PC-9 (cell line): ENCODE results near the gene CHMP1B. TPM values are rescaled to one million over a fixed set of nuclear protein-coding genes. Genes with fewer than 3 reads are reported as not detected.

Experiments
- BruUV-seq: library from RNA; stranded (reverse); fragments of 400-500 nt; replicated peaks from 2 replicates; lab custom pipeline; 2021; lab: Mats Ljungman, UMichigan
- CTCF ChIA-PET: fragments of 300-600 bp; sonication (Branson Sonifier 250); formaldehyde crosslinking; loops from one replicate; lab custom pipeline; 2022; ENCODE audit warnings: antibody characterized with exemption; lab: Charles Lee
- POLR2A ChIA-PET: fragments of 300-600 bp; sonication (Branson Sonifier 250); formaldehyde crosslinking; loops from one replicate; lab custom pipeline; 2022; ENCODE audit warnings: antibody characterized with exemption; ENCODE audit not compliant: unreplicated experiment; lab: Charles Lee
- DNase-seq, 2 experiments: peaks; one replicate each; pipeline versions ENCODE4 v3.0.0 to v3.0.0-alpha.2; 2015 to 2022; ENCODE audit warnings: mixed read lengths in 1 of 2
- H2AFZ ChIP-seq: fragments of 200-600 bp; sonication (generic); 2 replicates; pipeline ENCODE4 v1.8.1; 2017; ENCODE audit warnings: antibody characterized with exemption
- H3F3A ChIP-seq: fragments of 200-600 bp; sonication (generic); 2 replicates; pipeline ENCODE4 v1.8.1; 2017; ENCODE audit warnings: antibody characterized with exemption, mild to moderate bottlenecking, low read depth; ENCODE audit not compliant: insufficient read depth
- H3K27ac ChIP-seq: fragments of 200-600 bp; sonication (generic); 2 replicates; pipeline ENCODE4 v1.6.1; 2016; ENCODE audit warnings: mixed run types
- H3K27me3 ChIP-seq: fragments of 200-600 bp; sonication (generic); 2 replicates; pipeline ENCODE4 v1.6.1; 2016; ENCODE audit warnings: low read depth, mixed run types; ENCODE audit not compliant: insufficient read depth
- H3K36me3 ChIP-seq: fragments of 200-600 bp; sonication (generic); 2 replicates; pipeline ENCODE4 v1.6.1; 2016; ENCODE audit warnings: low read depth, mixed run types
- H3K4me1 ChIP-seq: fragments of 200-600 bp; sonication (generic); replicated peaks from 2 replicates; pipeline ENCODE4 v1.6.1; 2016; ENCODE audit warnings: mixed run types; ENCODE audit not compliant: insufficient read depth
- H3K4me2 ChIP-seq: fragments of 200-600 bp; sonication (generic); 2 replicates; pipeline ENCODE4 v1.6.1; 2017; ENCODE audit warnings: mixed run types
- H3K4me3 ChIP-seq: fragments of 200-600 bp; sonication (generic); 2 replicates; pipeline ENCODE4 v1.6.1; 2016; ENCODE audit warnings: mixed run types
- H3K79me2 ChIP-seq: fragments of 200-600 bp; sonication (generic); 2 replicates; pipeline ENCODE4 v1.6.1; 2017; ENCODE audit warnings: low read depth, mixed run types
- H3K9me2 ChIP-seq: fragments of 200-600 bp; sonication (generic); 2 replicates; pipeline ENCODE4 v1.8.1; 2017; ENCODE audit warnings: mild to moderate bottlenecking; ENCODE audit not compliant: insufficient read depth
- H3K9me3 ChIP-seq: fragments of 200-600 bp; sonication (generic); 2 replicates; pipeline ENCODE4 v1.8.1; 2016; ENCODE audit warnings: low read depth; ENCODE audit not compliant: insufficient read depth
- H4K20me1 ChIP-seq: fragments of 200-600 bp; sonication (generic); 2 replicates; pipeline ENCODE4 v1.8.1; 2017; ENCODE audit not compliant: insufficient read depth
- EZH2 ChIP-seq: fragments of 200-600 bp; sonication (generic); IDR thresholded peaks from 2 replicates; pipeline ENCODE4 v1.8.0; 2017; ENCODE audit warnings: antibody characterized with exemption, low read depth
- intact Hi-C: fragments of 100-400 bp; cut with micrococcal nuclease; formaldehyde crosslinking; loops from one replicate; pipeline ENCODE4 v1.10.0; 2022; ENCODE audit not compliant: unreplicated experiment
- total RNA-seq: library from RNA; stranded (reverse); gene quantifications from 2 replicates; pipeline ENCODE4 v1.2.3, GENCODE V29; 2021
- TF ChIP-seq, protein P1 (sequence below): fragments of 200-600 bp; sonication (generic); conservative IDR thresholded peaks from 2 replicates; pipeline ENCODE4 v1.6.1; 2017; ENCODE audit warnings: mixed run types, antibody characterized with exemption, mild to moderate bottlenecking, moderate library complexity

Gene CHMP1B
- total RNA-seq, 1 experiment from 2014 or later, result 68.0 TPM

DNA sequence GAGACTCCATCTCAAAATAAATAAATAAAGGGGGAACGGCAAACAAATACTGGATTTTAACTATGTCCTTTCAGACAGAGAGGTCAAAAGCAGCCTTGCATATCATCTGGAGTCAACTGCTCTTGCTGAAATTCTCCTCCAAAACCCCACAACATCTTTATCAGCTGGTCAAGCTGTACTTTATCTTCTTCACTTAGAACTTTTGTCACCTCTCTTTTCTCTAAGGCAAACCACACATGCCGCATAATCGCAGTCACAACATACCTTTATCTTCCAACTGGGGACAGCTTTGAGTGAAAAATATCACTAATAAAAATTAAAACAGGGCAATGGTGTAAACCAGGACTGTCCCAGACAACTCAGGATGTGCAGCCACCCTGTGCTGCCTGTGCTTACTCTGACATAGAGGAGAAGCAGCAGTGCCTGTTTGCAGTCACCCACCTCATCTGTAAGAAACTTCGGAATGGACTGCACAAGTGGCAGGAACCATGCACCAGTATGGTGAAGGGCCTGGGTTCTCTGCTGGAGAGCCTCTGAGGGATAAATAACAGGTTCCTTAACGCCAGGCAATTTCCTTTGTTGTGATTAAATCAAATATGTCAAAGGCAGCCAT, 50.7 kb downstream of the CHMP1B start:
- intact Hi-C loops, result loop anchor here (10.0 kb wide), 1 partner anchor 97 kb away; no protein-coding TSS in a partner anchor
- H3K9me3 ChIP-seq, result no peaks in the 10 kb centered on the region
- H3K4me3 ChIP-seq, result no peak overlapping the region
- H3K27ac ChIP-seq, result no peak overlapping the region
- H2AFZ ChIP-seq, result no peak overlapping the region
- no peaks in the 10 kb centered on the region for H3K79me2 ChIP-seq
- no peak for DNase-seq
- peaks cover 6% of the 10 kb centered on the region; the same call in 1 of the 2 replicates for H3F3A ChIP-seq
- peaks cover 7% of the 10 kb centered on the region; the same call in 1 of the 2 replicates for H3K36me3 ChIP-seq
- no peaks in the 10 kb centered on the region for H3K27me3 ChIP-seq
- peaks cover 6% of the 10 kb centered on the region for H3K4me1 ChIP-seq
- CTCF ChIA-PET, result no interaction called here
- H4K20me1 ChIP-seq, result no peaks in the 10 kb centered on the region
- no peaks in the 10 kb centered on the region for H3K9me2 ChIP-seq
- no TSS peak for BruUV-seq
- TF ChIP-seq EZH2, result no peak
- TF ChIP-seq, protein P1, sequence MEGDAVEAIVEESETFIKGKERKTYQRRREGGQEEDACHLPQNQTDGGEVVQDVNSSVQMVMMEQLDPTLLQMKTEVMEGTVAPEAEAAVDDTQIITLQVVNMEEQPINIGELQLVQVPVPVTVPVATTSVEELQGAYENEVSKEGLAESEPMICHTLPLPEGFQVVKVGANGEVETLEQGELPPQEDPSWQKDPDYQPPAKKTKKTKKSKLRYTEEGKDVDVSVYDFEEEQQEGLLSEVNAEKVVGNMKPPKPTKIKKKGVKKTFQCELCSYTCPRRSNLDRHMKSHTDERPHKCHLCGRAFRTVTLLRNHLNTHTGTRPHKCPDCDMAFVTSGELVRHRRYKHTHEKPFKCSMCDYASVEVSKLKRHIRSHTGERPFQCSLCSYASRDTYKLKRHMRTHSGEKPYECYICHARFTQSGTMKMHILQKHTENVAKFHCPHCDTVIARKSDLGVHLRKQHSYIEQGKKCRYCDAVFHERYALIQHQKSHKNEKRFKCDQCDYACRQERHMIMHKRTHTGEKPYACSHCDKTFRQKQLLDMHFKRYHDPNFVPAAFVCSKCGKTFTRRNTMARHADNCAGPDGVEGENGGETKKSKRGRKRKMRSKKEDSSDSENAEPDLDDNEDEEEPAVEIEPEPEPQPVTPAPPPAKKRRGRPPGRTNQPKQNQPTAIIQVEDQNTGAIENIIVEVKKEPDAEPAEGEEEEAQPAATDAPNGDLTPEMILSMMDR, result no peak
- POLR2A ChIA-PET, result interaction anchor here (0.5 to 0.7 kb wide), 2 partner anchors 13 to 158 kb away, joined by 3 read pairs; no protein-coding TSS in a partner anchor
- no peak overlapping the region for H3K4me2 ChIP-seq

DNA sequence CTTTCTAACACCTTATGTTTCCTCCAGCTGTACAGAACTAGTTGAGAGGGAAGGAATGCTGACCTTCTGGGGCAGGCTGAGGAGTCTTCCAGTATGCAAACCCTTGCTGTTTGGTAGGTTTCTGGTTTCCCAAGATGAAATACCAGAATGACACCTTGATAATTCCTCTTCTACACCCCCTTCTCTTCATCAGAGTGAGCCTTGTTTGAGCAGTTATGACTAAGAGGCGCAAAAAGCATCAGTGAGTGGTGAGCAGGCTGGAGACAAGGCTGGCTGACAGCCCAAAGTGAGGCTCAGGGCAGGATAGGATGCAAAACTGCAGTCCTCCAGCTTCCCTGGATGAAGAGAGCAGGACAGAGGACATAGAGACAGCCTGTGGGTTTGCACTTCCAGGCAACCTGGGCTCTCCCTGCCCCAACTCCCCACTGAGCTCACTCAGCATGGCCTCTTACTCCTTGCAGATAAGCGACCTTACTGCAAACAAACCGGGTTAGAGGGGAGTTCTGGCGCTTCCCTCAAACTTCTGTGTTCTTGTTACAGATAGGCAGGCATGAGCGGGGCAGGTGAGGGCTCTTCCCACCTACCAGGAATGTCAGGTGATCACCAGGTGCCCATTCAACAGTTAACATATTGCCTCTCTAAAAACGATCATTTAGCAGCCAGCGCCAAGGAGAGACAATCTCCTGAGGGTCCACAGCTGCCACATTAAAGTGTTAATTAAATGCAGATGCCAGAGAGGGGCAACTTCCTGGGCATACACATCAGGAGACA, 51.5 kb downstream of the CHMP1B start:
- H3K4me2 ChIP-seq, result no peak overlapping the region
- peaks cover 7% of the 10 kb centered on the region; the same call in 1 of the 2 replicates for H3K36me3 ChIP-seq
- no peaks in the 10 kb centered on the region for H3K9me3 ChIP-seq
- peaks cover 11% of the 10 kb centered on the region for H3K4me1 ChIP-seq
- H3F3A ChIP-seq, result peaks cover 6% of the 10 kb centered on the region; the same call in 1 of the 2 replicates
- no peak overlapping the region for H2AFZ ChIP-seq
- POLR2A ChIA-PET, result interaction anchor here (0.7 kb wide), 1 partner anchor 158 kb away, joined by 3 read pairs; no protein-coding TSS in a partner anchor
- no peaks in the 10 kb centered on the region for H3K9me2 ChIP-seq
- CTCF ChIA-PET, result no interaction called here
- H3K79me2 ChIP-seq, result 0 out of 2 replicates have a peak, but pooled peaks cover 6% of the 10 kb centered on the region
- peak in 1 of 2 experiments; percentile 80 for DNase-seq
- no TSS peak for BruUV-seq
- H4K20me1 ChIP-seq, result no peaks in the 10 kb centered on the region
- no peak for TF ChIP-seq EZH2
- TF ChIP-seq, protein P1, result no peak
- no peak overlapping the region for H3K4me3 ChIP-seq
- H3K27me3 ChIP-seq, result no peaks in the 10 kb centered on the region
- H3K27ac ChIP-seq, result no peak overlapping the region
- intact Hi-C loops, result loop anchor here (10.0 kb wide), 1 partner anchor 98 kb away; no protein-coding TSS in a partner anchor

Other genes with a start within 250 kb of the CHMP1B start
- gene SLC35G4, start 241.8 kb upstream of the CHMP1B start, total RNA-seq, result not detected in 2 replicates
- 0.98 and 3.3 TPM in 2 replicates for gene GNAL, start 162.1 kb upstream of the CHMP1B start, total RNA-seq
- 40.7 and 54.9 TPM in 2 replicates for gene MPPE1, start 56.9 kb downstream of the CHMP1B start, total RNA-seq
- 83.6 and 91.4 TPM in 2 replicates for gene IMPA2, start 130.1 kb downstream of the CHMP1B start, total RNA-seq
- 0.20 TPM in 1 of 2 replicates, not detected in the other for gene ANKRD62, start 242.4 kb downstream of the CHMP1B start, total RNA-seq